Endothelial cell of umbilical vein (primary cell): ENCODE results near the gene CLDN2. TPM values are rescaled to one million over a fixed set of nuclear protein-coding genes. Genes with fewer than 3 reads are reported as not detected.

ENCODE experiments used
- BruUV-seq: library from RNA; stranded (reverse); fragments of 400-500 nt; replicated peaks from 2 replicates; lab custom pipeline; 2021; lab: Mats Ljungman, UMichigan
- CTCF ChIA-PET: fragments of 300-600, 350-600 bp; sonication (Branson Sonifier 250); formaldehyde crosslinking; loops from one replicate; lab custom pipeline; 2021; ENCODE audit warnings: antibody characterized with exemption, inconsistent platforms; lab: Charles Lee
- POLR2A ChIA-PET: fragments of 300-600, 350-600 bp; sonication (Branson Sonifier 250); formaldehyde crosslinking; loops from one replicate; lab custom pipeline; 2021; ENCODE audit warnings: antibody characterized with exemption, inconsistent platforms; lab: Charles Lee
- DNase-seq: peaks from one replicate; pipeline ENCODE4 v3.0.0-alpha.2; 2011; ENCODE audit warnings: low read depth, low spot score
- FAIRE-seq: peaks from 2 replicates; lab custom pipeline; 2011; peaks lifted over from hg19 to GRCh38; lab: Jason Lieb, UNC
- H2AFZ ChIP-seq: 2 replicates; pipeline ENCODE4 v1.6.0; 2012; ENCODE audit warnings: low read depth, low read length, control low read depth, inconsistent platforms
- H3K27ac ChIP-seq: 2 replicates; pipeline ENCODE4 v1.5.1; 2011; ENCODE audit warnings: low read depth, mild to moderate bottlenecking, control low read depth, low read length, moderate library complexity; ENCODE audit not compliant: insufficient read depth
- H3K27me3 ChIP-seq, 2 experiments: 2 replicates each; pipeline versions ENCODE4 v1.6.0 to v1.6.1; 2011; ENCODE audit warnings: low read length in 2 of 2, mixed read lengths in 1 of 2; ENCODE audit not compliant: control insufficient read depth in 2 of 2, insufficient read depth in 2 of 2
- H3K36me3 ChIP-seq, 2 experiments: 2 replicates in 1 of 2; 3 replicates in 1 of 2; pipeline ENCODE4 v1.5.1; 2011; ENCODE audit warnings: low read length in 2 of 2, mild to moderate bottlenecking in 1 of 2, moderate library complexity in 1 of 2; ENCODE audit not compliant: control insufficient read depth in 2 of 2, insufficient read depth in 2 of 2; ENCODE audit errors: extremely low read depth in 1 of 2
- H3K4me1 ChIP-seq: 3 replicates; pipeline ENCODE4 v1.5.1; 2011; ENCODE audit warnings: mild to moderate bottlenecking, low read length; ENCODE audit not compliant: control insufficient read depth, insufficient read depth; ENCODE audit errors: extremely low read depth
- H3K4me2 ChIP-seq: 2 replicates; pipeline ENCODE4 v1.6.1; 2011; ENCODE audit warnings: low read length, control low read depth, mixed read lengths; ENCODE audit not compliant: insufficient read depth
- H3K4me3 ChIP-seq, 3 experiments: fragments of 200-600 bp in 1 of 3; sonication (generic), shearing (Covaris generic) in 1 of 3; replicated peaks in 1 of 3; 2 replicates each; pipeline ENCODE4 v1.5.1; 2011 to 2016; ENCODE audit warnings: control low read depth in 3 of 3, low read length in 3 of 3, mild to moderate bottlenecking in 2 of 3, inconsistent platforms in 1 of 3, low read depth in 1 of 3, moderate library complexity in 1 of 3; ENCODE audit not compliant: insufficient read depth in 1 of 3
- H3K79me2 ChIP-seq: 2 replicates; pipeline ENCODE4 v1.6.0; 2012; ENCODE audit warnings: low read length, inconsistent platforms; ENCODE audit not compliant: control insufficient read depth, insufficient read depth
- H3K9ac ChIP-seq: replicated peaks from 2 replicates; pipeline ENCODE3; 2011; ENCODE audit warnings: low read length, control low read depth; ENCODE audit not compliant: insufficient read depth; ENCODE audit errors: extremely low read depth
- H3K9me1 ChIP-seq: replicated peaks from 3 replicates; pipeline ENCODE4 v1.6.0; 2011; ENCODE audit warnings: mild to moderate bottlenecking, low read length; ENCODE audit not compliant: control insufficient read depth, insufficient read depth; ENCODE audit errors: extremely low read depth
- H3K9me3 ChIP-seq: replicated peaks from 2 replicates; pipeline ENCODE4 v1.5.1; 2012; ENCODE audit warnings: low read length, inconsistent platforms; ENCODE audit not compliant: control insufficient read depth, insufficient read depth
- H4K20me1 ChIP-seq: replicated peaks from 2 replicates; pipeline ENCODE3; 2011; ENCODE audit warnings: mild to moderate bottlenecking, low read length; ENCODE audit not compliant: control insufficient read depth, insufficient read depth; ENCODE audit errors: extremely low read depth
- EZH2 ChIP-seq: IDR thresholded peaks from 2 replicates; pipeline ENCODE4 v1.6.1; 2012; ENCODE audit warnings: borderline replicate concordance, low read depth, mild to moderate bottlenecking, moderate library complexity, low read length, inconsistent platforms; ENCODE audit not compliant: severe bottlenecking
- FOS ChIP-seq: IDR thresholded peaks from 2 replicates; pipeline ENCODE4 v1.6.1; 2011; ENCODE audit warnings: mild to moderate bottlenecking, low read length, moderate library complexity, borderline replicate concordance; ENCODE audit not compliant: insufficient read depth
- GATA2 ChIP-seq: IDR thresholded peaks from 2 replicates; pipeline ENCODE4 v1.7.0; 2011; ENCODE audit warnings: low read depth, mild to moderate bottlenecking, moderate library complexity, mixed read lengths, low read length; ENCODE audit not compliant: insufficient read length, insufficient read depth
- JUN ChIP-seq: IDR thresholded peaks from 2 replicates; pipeline ENCODE4 v1.6.1; 2011; ENCODE audit warnings: borderline replicate concordance, low read depth; ENCODE audit not compliant: insufficient read length, insufficient read depth
- MYC ChIP-seq: IDR thresholded peaks from one replicate; pipeline ENCODE4 v1.6.1; 2011; ENCODE audit warnings: mild to moderate bottlenecking, low read depth, low read length
- POLR2A ChIP-seq: IDR thresholded peaks from 2 replicates; pipeline ENCODE4 v1.6.1; 2012; ENCODE audit warnings: low read depth, mild to moderate bottlenecking, control low read depth, low read length
- POLR2AphosphoS5 ChIP-seq: IDR thresholded peaks from 2 replicates; pipeline ENCODE4 v1.6.1; 2012; ENCODE audit warnings: low read depth, mild to moderate bottlenecking, control low read depth, low read length, moderate library complexity; ENCODE audit not compliant: insufficient read depth
- dilution Hi-C: fragments of 300-500 bp; cut with MboI; formaldehyde crosslinking; loops from one replicate; pipeline ENCODE4 v1.15.0; 2019; ENCODE audit warnings: low sequenced_read_pairs; ENCODE audit not compliant: extremely low pct_ligation_motif_present
- intact Hi-C: fragments of 100-400 bp; cut with micrococcal nuclease; formaldehyde crosslinking; loops from one replicate; pipeline ENCODE4 v1.10.0; 2022
- polyA plus RNA-seq, 4 experiments: library from polyadenylated mRNA; depleted of rRNA in 3 of 4; stranded (reverse) in 3 of 4; unstranded in 1 of 4; fragments of >200 nt; gene quantifications; 2 replicates each; pipeline versions ENCODE4 v1.2.1 to v1.2.3, GENCODE V29; 2011 to 2012; ENCODE audit warnings: missing spikeins in 1 of 4
- total RNA-seq: library from RNA; stranded (reverse); gene quantifications from 2 replicates; pipeline ENCODE4 v1.2.3, GENCODE V29; 2021
- TF ChIP-seq, protein P1 (sequence below), 2 donors: IDR thresholded peaks; 1 replicate in 1 of 2; 2 replicates in 1 of 2; pipeline ENCODE4 v1.5.1; 2011; ENCODE audit warnings: low read length in 2 of 2, mild to moderate bottlenecking in 2 of 2, moderate library complexity in 2 of 2, control low read depth in 1 of 2, inconsistent platforms in 1 of 2, low read depth in 1 of 2; ENCODE audit not compliant: insufficient read depth in 1 of 2; ENCODE audit errors: extremely low read depth in 1 of 2
- TF ChIP-seq, protein P2 (sequence below): IDR thresholded peaks from 2 replicates; pipeline ENCODE4 v1.6.1; 2011; ENCODE audit not compliant: insufficient read depth, insufficient read length

Gene CLDN2
- total and polyA plus RNA-seq, 2 donors (not counting 3 experiments of a cell fraction or from before 2014, with no cell fraction given) = not detected

DNA sequence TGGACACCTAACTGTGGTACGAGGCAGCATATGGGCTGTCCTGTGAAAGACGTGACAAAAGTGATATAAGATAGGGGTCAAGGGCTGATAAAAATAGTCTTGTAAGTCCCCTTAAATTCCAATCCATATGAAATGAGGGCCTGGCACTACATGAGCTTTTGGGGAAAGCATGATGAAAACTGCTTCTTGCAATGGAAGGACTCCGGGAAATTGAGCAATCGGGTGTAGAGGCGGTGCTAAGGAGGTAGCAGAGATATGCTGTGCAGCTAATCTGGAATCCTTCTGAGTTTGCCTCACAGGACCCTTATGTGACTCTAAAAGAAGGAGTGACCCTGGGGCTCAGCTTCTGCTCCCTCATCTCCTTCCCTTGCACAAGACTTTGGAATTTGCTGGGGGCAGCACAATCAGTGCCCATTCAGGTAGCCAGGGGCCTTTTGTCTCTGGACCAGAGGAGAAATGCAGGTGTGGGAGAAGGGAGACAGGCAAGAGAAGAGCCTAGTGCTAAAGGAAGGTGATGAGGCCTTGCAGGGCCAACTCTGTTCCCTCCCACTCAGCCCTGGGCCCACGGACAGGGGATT is 12.8 kb downstream of the CLDN2 start:
- no peak overlapping the region for H3K4me3 ChIP-seq
- no peaks in the 10 kb centered on the region for H3K36me3 ChIP-seq
- H3K9ac ChIP-seq = no peak overlapping the region
- no peaks in the 10 kb centered on the region for H3K9me3 ChIP-seq
- CTCF ChIA-PET = interaction anchor here (0.8 to 3.3 kb wide), 4 partner anchors 13 to 73 kb away, joined by 3 to 17 read pairs (median 3); no protein-coding TSS in a partner anchor
- no peaks in the 10 kb centered on the region for H4K20me1 ChIP-seq
- peak overlapping the region; percentile 24 for H3K4me2 ChIP-seq
- no peaks in the 10 kb centered on the region for H3K79me2 ChIP-seq
- dilution Hi-C loops = no loop called here
- POLR2A ChIA-PET = no interaction called here
- H3K27me3 ChIP-seq = no peaks in the 10 kb centered on the region
- no peak for FAIRE-seq
- intact Hi-C loops = loop anchor here (1.0 kb wide), 1 partner anchor 15 kb away; no protein-coding TSS in a partner anchor
- DNase-seq = no peak
- H2AFZ ChIP-seq = no peak overlapping the region
- no TSS peak for BruUV-seq
- no peak overlapping the region for H3K27ac ChIP-seq
- H3K9me1 ChIP-seq = no peaks in the 10 kb centered on the region
- H3K4me1 ChIP-seq = peaks cover 21% of the 10 kb centered on the region
- TF ChIP-seq, protein P1, sequence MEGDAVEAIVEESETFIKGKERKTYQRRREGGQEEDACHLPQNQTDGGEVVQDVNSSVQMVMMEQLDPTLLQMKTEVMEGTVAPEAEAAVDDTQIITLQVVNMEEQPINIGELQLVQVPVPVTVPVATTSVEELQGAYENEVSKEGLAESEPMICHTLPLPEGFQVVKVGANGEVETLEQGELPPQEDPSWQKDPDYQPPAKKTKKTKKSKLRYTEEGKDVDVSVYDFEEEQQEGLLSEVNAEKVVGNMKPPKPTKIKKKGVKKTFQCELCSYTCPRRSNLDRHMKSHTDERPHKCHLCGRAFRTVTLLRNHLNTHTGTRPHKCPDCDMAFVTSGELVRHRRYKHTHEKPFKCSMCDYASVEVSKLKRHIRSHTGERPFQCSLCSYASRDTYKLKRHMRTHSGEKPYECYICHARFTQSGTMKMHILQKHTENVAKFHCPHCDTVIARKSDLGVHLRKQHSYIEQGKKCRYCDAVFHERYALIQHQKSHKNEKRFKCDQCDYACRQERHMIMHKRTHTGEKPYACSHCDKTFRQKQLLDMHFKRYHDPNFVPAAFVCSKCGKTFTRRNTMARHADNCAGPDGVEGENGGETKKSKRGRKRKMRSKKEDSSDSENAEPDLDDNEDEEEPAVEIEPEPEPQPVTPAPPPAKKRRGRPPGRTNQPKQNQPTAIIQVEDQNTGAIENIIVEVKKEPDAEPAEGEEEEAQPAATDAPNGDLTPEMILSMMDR (IDR thresholded peaks at IDR 0.05; ENCODE audit: extremely low read depth in 1 of 2, insufficient read depth in 1 of 2, low read depth in 1 of 2, low read length in 2 of 2) = no peak
- TF ChIP-seq POLR2A (no peak), FOS (no peak)

DNA sequence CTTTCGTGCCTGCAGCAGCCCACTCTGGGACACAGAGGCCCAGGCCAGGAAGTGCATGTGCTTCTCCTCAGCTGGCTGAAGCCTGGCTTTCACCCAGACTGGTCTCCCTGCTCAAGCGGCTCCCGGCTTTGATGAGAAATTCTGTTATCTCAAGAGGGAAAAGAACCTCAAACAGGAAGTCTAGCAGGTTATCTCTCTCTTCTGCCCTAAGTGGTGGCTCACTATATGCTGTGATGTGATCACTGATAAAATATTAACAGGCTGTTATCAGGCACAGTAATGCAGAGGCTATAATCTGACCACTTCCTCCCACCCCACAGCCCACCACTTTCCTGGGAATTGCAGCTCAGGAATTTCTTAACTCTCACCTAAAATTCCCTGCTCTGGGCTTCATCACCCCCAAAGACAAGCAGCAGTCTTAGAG is 13.3 kb downstream of the CLDN2 start:
- no peaks in the 10 kb centered on the region for H3K36me3 ChIP-seq
- no peak overlapping the region for H3K27ac ChIP-seq
- no peaks in the 10 kb centered on the region for H3K79me2 ChIP-seq
- dilution Hi-C loops = no loop called here
- CTCF ChIA-PET = interaction anchor here (1.6 to 3.3 kb wide), 2 partner anchors 35 to 39 kb away, joined by 3 to 17 read pairs; no protein-coding TSS in a partner anchor
- H3K9me3 ChIP-seq = no peaks in the 10 kb centered on the region
- POLR2A ChIA-PET = no interaction called here
- peak overlapping the region; percentile 24 for H3K4me2 ChIP-seq
- peak; percentile 85 for FAIRE-seq
- no peak overlapping the region for H3K9ac ChIP-seq
- no peaks in the 10 kb centered on the region for H3K9me1 ChIP-seq
- H3K27me3 ChIP-seq = no peaks in the 10 kb centered on the region
- no peaks in the 10 kb centered on the region for H4K20me1 ChIP-seq
- H3K4me1 ChIP-seq = peaks cover 21% of the 10 kb centered on the region
- TF ChIP-seq, protein P2, sequence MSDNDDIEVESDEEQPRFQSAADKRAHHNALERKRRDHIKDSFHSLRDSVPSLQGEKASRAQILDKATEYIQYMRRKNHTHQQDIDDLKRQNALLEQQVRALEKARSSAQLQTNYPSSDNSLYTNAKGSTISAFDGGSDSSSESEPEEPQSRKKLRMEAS = no peak
- TF ChIP-seq POLR2AphosphoS5 (peak; percentile 27), POLR2A (no peak), EZH2 (no peak), GATA2 (peak; percentile 99), FOS (peak; percentile 30), JUN (no peak), MYC (no peak)
- TF ChIP-seq, protein P1 (IDR thresholded peaks at IDR 0.05; ENCODE audit: extremely low read depth in 1 of 2, insufficient read depth in 1 of 2, low read depth in 1 of 2, low read length in 2 of 2) = no peak
- BruUV-seq = no TSS peak
- no peak overlapping the region for H2AFZ ChIP-seq
- peak; percentile 27 for DNase-seq
- H3K4me3 ChIP-seq = no peak overlapping the region
- intact Hi-C loops = no loop called here
